Amniotic epithelial cell (primary cell): ENCODE data around the gene BEND6.

Experiments used
- DNase-seq: peaks from one replicate; pipeline ENCODE4 v3.0.0-alpha.2; 2010; ENCODE audit warnings: low read depth

Gene BEND6

DNA sequence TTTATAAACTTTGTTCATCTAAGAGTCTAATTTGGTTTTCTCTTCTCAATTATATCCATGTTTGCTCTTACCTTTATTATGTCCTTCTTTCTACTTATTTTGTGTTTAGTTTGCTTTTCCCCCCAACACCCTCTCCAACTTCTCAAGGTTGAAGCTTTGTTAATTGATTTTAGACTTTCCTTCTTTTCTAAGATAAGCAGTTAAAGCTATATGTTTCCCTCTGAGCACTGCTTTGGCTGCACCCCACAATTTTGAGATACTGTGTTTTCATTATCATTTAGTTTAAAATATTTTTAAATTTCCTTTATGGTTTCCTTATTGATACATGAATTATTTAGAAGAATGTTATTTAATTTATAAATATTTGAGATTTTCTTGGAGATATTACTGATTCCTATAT lies 13.9 kb upstream of the BEND6 start:
- no peak for DNase-seq

DNA sequence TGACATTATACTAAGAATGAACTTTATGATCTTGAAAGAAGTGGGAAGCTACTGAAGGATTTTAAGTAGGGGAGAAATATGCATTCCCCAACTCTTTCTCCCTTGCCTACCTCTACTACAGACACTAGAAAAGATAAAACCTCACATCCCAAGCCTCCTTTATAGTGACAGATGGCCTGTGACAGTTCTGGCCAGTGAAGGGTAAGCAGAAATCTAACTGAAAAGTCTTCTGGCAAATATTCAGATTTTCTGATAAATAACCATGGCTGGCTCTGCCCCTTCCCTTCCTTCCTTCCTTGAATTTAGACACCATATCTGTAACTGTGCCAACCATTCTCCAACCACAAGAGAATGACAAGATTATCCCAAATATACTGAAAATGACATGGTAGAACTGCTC lies 10.2 kb upstream of the BEND6 start:
- DNase-seq = no peak

DNA sequence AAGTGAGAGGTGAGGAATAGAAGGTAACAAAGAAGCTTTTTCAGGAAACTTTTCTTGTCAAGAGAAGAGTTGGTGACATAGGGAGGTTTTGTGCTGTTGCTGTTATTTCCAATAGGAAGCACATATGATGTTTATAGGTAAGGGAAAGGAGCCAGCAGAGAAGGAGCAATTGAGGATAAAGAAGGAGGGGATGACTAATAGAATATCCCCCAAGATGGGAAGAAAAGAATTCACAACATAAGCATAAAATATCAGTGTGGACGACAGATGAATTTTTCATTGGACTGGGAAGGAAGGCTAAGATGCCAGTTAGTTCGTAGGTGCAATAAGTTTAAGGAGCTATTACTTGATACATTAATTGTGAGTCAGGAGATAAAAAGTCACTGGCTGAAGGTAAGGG lies 8.5 kb upstream of the BEND6 start:
- DNase-seq = no peak

GRCh38 chr6:56947924-56948323 lies 7.0 kb upstream of the BEND6 start:
- no peak for DNase-seq

GRCh38 chr6:56949265-56949664 lies 5.6 kb upstream of the BEND6 start:
- no peak for DNase-seq

DNA sequence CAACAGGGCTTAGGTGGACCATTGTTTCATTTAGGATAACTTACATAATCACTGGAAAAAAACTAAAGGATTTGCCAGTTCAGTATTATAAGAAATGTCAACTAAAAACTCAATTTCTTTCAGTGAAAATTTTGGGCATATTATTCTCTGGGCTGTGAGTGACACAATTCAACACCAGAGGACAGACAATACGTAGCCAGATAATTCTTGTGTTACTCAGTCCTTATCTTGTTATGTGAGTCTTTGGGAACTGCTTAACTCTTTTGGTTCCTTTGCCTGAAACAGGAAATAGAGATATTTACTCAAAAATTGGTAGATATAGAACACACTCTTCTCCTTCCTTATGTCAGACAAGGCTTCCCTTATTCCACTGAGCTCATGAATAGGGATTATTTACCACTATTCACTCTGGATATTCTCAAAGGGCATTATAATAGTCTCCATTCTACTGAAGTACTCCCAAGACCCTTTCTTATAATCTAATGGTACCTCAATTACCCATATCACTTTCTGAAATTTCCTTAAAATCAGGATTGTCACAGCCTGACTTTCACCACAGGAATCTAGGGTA lies 4.9 kb upstream of the BEND6 start:
- DNase-seq = peak; percentile 61

- DNase-seq = peak; percentile 39
Observed at GRCh38 chr6:56951049-56951831, 3.7 kb upstream of the BEND6 start.

GRCh38 chr6:56953597-56954402 lies 1.1 kb upstream of the BEND6 start:
- DNase-seq = no peak

GRCh38 chr6:56955171-56956155 lies 556 bp downstream of the BEND6 start:
- DNase-seq = peak; percentile 87

GRCh38 chr6:56956491-56956890 lies 1.6 kb downstream of the BEND6 start:
- DNase-seq = no peak

GRCh38 chr6:56957856-56958255 lies 2.9 kb downstream of the BEND6 start:
- no peak for DNase-seq

GRCh38 chr6:56958481-56958880 lies 3.6 kb downstream of the BEND6 start:
- DNase-seq = no peak

- no peak for DNase-seq
Observed at GRCh38 chr6:56959094-56959493, 4.2 kb downstream of the BEND6 start.

DNA sequence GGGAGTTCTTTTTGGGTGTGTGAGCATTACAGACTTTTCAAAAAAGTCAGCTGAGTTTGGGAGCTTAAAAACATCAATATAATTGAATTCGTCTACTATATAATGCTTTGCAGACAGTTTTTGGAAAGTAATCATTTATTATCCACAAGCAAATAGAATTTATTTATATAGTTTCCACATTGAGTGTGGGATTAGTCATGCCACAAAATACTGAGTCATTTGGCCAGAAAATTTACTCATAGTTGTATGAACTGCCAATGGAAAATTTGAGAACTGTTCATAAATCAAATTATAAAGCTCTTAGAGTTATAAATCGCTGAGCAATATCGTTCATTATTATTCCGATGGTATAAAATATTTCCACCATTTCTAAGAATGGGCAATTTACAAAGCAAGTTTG lies 5.0 kb downstream of the BEND6 start:
- no peak for DNase-seq

DNA sequence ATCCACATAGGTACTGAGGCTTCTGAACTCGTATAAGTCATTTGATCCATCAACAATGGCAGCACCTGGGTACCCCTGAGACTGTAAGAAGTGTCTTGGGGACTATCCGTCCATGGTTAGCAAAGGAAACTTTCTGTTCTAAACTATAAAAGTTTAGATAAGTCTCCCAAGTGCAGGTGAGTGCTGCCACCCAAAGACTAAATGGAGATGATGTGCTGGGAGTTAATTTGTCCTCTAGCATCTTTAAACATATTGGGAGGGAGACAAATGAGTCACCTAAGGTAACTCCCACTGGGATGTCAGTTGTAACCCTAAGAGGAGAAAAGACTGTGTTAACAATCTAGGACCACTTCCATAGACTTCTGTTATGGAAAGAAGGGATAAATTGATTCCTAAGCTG lies 6.2 kb downstream of the BEND6 start:
- no peak for DNase-seq

DNA sequence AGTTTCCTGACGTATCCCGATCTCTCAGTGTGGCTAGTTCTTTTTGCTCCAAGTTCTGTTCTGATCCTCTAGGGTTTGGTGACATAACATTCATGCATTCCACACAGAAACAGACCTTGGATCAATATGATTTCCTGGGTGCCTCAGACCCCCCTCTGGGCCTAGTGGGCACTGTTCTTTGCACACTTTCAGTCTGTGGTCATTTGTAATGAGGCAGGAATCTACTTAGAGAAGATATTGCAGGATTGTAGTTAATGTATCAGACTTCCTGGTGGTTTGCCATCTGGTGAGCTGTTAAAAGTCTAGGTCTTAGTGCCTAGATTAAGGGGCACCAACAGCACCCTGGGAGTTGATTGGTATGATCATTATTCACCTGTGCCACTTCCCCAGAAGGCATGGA lies 7.5 kb downstream of the BEND6 start:
- DNase-seq = no peak

DNA sequence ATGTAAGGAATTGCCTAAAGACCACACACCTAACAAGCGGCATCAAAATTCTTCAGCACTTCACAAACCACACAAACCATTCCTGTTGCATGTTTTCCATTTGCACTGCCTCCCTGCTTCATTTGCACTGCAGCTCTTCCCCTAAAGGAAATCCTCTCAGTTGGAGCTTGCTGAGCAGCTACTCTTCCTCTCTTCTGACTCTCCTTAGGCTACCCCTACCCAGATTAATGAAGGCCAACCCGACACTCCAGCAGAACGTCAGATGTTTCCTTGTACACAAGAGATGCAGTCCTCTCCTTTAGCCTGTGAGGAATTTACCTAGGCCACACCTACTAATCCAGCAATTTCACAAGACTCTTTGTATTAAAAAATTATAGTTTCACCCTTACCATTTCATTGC lies 8.1 kb downstream of the BEND6 start:
- no peak for DNase-seq

DNA sequence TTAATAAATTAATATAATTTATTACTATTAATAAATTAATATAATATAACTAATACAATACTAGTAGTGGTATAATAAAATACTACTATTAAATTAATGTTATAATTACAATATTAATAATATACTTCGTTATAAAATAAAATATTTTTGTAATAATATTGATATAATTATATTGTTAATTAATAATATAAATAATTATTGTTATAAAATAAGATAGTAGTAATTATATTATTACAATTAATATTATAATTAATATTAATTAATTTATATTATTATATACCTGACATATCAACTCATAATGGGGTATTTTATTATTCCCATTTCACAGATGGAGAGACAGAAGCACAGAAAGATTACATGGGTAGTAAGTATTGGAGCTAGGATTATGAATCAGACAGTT lies 8.9 kb downstream of the BEND6 start:
- DNase-seq = no peak

DNA sequence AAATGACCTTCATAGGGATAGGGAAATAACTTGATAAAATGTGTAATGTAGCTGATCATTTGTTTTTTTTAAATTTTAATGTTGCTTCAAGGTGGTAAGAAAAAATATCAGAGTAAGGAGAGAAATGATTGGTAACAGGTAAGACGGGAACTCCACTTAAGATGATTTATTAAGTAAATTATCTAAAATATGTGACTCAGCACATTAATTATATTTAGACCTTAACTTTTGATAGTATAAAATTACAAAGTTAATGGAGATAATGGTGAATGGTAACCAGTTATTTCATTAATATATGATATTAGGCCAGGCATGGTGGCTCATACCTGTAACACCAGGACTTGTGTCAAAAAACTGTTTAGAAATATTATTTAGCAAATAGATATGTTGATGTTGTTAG lies 10.2 kb downstream of the BEND6 start:
- DNase-seq = no peak

- DNase-seq = no peak
Observed at GRCh38 chr6:56970849-56971248, 15.9 kb downstream of the BEND6 start.

GRCh38 chr6:56977192-56977591 lies 22.3 kb downstream of the BEND6 start:
- DNase-seq = no peak

DNA sequence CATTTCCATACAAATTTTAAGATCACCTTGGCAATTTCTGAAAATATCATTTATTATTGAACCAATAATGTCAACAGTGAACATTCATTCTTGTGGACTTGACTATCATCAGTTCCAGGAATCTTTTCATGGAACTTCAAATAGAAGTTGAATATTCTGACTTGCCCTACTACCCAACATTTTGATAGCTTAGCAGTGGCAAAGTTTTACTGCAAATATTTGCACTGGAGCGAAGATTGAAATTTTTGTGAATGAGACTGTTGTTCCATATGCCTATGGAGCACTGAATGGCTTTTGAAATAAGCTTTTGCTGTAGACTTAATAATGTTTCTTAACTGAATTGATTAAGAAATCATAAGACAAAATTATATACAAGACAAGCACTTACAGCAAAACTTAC lies 23.6 kb downstream of the BEND6 start:
- no peak for DNase-seq
